HTERT RPE-1 (cell line): ENCODE measurements around the gene PRIMPOL.
"Not testable (repeated sequence)": the region's sequence is repeated elsewhere in the genome, so short reads cannot be mapped to it uniquely, and the experiment has no call there.

Experiments used
- in situ Hi-C: fragments of 300-500 bp; cut with MboI; formaldehyde crosslinking; loops from 4 replicates; pipeline ENCODE4 v1.14.3; 2020; ENCODE audit warnings: low sequenced_read_pairs

Gene PRIMPOL

DNA sequence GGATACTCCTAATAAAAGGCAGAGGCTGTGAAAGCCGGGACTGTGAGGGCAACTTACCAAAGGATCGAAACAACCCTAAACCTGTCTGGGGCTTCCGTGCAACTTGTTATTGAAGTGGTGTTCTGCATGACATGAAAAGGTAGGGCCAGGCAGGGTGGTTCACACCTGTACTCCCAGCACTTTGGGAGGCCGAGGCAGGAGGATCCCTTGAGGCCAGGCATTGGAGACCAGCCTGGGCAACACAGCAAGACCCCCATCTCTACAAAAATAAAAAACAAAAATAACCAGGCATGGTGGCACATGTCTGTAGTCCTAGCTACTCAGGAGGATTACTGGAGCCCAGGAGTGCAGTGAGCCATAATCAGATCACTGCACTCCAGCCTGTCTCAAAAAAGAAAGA, 12.6 kb upstream of the PRIMPOL start:
- in situ Hi-C loops, result no loop called here

DNA sequence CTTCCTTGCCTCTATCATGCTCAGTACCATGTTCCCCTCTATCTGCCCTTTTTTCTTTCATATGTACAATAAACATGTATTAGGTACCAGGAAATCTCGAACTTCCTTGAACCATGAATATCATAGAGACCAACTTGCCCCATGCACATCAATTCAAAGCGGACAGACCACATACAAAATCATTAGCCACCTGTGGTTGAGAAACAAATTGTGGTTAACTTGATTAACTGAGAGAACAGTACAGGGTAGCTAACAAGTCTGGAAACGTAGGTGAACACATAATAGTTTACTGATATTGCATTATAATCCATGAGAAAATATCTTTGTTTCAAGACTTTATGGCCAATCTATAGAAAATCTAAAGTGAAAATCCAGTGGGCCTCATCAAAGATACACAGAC, 8.5 kb upstream of the PRIMPOL start:
- in situ Hi-C loops, result no loop called here

DNA sequence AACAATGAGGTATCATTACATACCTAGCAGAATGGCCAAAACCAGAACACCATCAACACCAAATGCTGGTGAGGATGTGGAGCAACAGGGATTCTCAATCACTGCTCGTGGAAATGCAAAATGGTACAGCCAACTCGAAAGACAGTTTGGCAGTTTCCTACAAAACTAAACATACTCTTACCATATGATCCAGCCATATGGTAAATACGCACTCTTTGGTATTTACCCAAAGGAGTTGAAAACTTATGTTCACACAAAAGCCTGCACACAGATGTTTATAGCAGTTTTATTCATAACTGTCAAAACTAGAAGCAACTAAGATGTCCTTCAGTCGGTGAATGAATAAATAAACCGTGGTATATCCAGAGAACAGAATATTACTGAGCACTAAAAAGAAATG, 8.1 kb upstream of the PRIMPOL start:
- in situ Hi-C loops, result no loop called here

DNA sequence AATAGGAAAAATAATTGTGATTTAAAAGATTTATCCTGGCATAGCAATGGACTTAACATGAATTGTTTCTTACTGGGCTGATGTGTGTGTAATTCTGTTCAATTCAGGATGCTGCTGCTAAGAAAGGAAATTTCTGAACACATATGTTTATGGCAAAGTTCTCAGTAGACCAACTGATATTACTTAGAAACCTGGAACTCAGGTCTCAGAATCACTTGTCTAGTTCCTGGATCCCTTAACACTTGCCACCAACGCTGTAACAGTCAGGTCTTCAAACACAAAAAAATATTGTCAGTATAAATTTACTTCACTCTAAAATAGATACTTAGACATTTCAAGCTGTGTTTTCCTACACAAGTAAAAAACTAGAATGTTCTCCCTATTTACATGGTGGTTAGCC, 5.8 kb upstream of the PRIMPOL start:
- in situ Hi-C loops, result no loop called here

DNA sequence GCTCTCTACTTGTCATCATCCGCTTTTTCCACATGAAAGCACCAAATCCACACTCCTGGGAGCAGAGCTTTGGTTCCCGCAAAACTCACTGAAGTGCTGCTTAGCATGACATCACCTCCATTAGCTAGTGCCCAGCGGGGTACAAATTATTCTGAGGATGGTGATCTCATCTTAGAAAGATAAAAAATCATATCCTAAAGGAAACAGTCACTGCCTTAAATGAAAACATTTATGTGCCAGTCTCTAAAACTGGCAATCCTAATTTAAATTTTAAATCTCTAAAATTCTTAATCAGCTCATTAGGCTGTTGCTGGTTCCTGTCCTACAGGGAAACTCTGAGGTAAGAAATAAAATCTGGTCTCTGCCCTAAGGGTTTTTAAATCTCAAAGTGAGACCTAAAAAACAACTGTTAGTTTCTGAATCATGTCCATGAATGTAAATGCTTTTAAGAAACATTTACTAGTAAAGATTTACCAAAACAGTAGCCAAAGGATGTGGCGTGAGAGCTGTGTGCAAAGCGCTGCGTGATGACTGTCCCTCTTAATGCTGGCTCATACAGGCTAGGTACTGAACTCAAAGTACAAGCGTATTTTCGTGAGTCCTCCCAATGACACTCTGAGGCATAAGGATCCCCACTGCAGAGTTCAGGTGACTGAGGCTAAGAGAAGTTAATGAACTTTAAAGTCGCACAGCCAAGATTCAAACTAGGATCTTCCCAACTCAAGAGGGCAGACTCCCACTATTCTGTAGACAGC, 4.8 kb upstream of the PRIMPOL start:
- in situ Hi-C loops, result no loop called here

DNA sequence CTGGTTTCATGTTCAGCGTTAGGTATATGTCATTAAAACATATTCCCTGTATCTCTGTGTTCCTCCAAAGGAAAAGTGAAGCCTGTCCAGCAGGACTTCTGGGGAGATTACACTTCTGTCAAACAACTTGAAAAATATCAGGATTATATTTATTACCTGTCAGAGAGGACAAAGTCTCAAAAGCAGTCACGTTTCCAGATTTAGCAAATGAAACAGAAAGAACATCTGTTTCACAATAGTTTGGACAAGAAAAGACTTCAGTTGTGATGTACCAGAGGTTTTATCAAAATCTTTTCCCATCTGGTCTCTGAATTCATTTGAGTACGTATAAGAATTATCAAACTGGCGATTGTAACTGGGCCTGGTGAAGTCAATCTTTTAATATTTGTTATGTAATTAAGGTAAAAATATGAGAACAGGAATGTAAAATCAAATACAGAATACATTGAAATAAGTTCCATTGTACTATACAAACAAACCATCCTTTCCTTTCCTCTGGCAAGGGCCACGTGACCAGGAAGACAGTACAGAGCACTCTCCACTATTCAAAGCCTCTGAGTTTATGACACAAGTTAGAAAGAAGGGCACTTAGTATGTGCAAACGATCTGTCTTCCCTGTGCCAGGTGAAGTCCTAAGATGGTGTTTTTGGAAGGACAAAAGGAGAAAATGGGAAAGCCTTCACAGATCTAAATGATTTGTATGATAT, 3.5 kb upstream of the PRIMPOL start:
- in situ Hi-C loops, result no loop called here

DNA sequence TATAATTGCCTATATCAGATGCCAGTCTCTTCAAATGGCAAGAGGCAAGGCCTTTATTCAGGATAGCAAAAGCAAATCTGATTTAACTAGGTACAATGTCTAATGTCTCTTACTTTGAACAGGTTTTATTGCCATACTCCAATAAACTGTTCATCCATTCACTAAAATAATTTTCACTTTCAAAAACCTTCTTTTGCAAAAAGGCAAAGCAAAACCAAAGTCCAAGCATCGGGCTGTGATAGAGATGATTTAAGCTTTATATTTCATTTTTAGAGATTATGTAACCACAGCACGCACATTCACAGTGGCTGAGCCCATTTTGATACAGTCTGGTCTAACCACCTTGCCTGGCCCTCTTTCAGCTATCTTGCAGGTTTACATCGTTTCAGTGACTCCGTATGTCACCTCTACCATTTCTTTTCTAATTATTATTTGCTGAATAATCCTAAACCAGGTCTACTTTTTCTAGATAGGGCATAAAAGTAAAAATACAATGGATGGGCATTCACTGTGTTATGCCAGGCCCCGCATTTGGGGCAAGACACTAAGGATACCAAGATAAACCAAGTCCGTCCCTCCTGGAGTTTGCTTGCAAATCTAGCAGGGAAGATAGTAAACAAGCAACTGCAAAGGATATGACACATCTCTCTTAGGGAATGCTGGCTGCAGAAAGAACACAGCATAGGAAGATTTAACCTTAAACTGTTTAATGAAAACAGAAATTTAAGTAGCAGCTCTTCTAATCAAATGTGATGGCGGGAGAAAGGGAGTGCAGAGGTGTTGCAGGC, 2.1 kb upstream of the PRIMPOL start:
- in situ Hi-C loops, result no loop called here

DNA sequence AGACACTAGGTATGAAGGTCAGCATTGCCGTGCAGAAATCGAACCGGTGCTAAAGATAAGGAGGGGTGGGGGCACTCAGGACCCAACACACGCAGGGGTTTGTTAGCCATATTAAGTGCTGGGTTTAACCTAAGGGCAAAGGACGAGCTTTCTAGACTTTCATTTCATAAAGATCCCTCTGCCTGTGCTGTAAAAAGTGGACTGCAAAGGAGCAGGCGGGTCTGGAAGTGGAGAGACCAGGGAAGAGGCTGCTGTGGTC, 1.6 kb upstream of the PRIMPOL start:
- in situ Hi-C loops, result no loop called here

DNA sequence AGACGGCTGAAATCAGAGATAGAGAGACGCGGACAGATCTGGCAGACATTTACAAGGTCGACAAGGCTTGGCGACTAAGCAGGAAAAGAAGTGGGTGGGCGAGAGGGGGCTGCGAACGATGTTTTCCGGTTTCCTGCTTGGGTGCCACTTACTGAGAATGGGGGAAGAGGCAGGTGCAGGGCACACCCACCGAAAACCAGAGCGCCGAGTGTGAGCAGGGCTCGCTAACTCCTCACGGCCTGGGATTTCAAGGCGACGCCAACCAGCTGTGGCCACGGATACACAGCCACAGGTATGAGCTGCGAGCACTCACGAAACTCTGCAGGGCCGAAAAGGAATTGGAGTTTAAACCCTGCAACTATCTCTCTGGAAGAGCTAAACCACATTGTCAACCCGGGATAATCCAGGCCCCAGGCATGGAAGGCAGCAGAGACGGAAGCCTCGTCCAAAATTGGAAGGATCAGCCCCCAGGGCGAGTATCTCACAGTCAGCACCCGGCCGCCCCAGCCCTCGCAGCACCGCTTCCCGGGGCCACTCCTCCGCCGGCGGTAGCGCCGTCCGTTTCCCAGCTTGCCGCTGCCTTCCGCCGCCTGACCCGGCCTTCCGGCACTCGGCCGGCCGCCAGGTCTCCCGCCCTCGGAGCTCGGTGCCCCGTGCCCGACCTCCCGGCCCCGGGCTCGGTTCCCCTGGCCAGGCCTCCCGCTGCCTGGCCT, 1.1 kb upstream of the PRIMPOL start:
- in situ Hi-C loops, result no loop called here

DNA sequence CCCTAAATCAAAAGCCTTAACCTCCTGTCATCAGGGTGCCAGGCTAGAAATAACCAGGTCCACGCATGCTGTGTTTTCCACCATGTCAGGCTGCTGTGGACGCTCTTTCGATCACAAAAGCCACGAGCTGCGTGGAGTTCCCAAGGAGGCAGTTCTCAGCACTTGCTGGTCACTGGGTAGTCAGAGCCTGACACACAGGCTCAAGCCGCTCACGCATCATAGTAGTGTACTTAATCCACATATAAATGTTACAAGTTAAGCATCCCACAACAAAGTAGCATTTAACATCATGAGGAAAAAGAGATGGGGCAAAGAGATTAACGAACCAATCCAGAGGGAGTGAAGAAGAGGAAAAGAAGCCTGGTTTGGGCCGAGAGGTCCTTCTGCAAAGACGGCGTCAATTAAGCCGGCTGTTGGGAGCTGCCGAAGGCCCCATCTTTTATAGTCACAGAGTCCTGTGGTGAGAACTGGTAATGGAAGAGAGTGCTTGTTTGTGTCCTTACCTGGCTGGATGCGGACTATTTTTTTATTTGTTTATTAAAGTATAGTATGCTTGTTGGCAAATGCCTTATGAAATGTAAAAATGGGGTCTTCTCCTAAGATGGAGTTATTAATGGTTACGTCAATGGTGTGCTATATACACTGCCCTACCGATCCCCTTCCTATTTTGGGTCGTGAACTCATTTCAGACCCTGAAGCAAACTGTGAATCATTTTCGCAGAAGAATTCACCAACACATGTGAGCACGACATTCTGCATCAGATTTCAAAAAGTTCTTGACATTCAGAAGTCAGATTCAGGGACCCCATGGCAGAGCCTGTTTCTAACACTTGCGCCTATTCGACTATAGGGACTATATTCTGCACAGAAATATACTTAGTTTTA, 675 bp downstream of the PRIMPOL start:
- in situ Hi-C loops, result no loop called here

DNA sequence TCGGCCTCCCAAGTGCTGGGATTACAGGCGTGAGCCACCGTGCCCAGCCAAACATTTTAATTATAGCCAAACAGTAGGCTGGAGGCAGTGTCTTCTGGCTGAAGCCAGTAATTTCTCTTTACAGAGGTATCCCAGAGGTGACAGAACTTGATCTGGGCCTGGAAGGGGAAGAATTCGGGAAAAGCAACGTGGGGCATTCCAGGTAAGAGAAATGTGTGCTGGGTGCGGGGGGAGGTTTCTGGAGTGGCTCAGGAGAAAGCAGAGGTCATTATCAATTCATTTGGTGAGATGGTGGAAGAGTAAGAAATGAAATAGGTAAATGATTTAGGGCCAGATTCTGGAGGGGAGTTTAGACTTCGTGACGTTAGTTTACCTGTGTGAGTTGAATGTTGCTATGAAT, 2.4 kb downstream of the PRIMPOL start:
- in situ Hi-C loops, result no loop called here

DNA sequence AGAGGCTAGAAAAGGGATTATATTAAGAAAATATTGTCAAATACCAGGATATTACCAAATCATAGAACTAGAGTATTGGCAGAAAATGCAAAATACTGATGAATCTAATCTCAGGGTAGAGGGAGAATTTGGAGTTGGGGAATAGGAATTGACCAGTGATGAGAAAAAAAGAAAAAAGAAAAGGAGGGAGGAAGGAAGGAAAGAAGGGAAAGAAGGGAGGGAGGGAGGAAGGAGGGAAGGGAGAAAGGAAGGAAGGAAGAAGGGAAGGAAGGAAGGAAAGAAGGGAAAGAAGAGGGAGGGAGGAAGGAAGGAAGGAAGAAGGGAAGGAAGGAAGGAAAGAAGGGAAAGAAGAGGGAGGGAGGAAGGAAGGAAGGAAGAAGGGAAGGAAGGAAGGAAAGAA, 3.1 kb downstream of the PRIMPOL start:
- in situ Hi-C loops, result not testable (repeated sequence)

DNA sequence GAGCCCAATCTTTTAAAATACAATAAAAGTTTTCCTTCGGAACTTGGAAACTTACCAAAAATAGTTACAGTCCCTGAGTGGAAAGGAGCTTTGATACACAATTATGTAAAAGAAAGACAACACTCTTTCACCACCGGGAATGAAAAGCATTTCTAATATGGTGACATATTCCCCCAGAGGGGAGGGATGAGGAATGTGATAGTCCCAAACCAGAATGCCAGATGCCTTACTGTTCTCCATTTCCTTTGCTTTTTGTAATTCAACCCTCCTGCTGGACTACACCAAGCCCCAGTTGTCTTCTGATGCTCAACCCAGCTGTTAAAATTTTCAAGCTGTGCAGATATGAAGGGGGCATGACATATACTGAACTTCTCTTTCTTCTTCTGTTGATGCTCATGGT, 4.1 kb downstream of the PRIMPOL start:
- in situ Hi-C loops, result no loop called here

DNA sequence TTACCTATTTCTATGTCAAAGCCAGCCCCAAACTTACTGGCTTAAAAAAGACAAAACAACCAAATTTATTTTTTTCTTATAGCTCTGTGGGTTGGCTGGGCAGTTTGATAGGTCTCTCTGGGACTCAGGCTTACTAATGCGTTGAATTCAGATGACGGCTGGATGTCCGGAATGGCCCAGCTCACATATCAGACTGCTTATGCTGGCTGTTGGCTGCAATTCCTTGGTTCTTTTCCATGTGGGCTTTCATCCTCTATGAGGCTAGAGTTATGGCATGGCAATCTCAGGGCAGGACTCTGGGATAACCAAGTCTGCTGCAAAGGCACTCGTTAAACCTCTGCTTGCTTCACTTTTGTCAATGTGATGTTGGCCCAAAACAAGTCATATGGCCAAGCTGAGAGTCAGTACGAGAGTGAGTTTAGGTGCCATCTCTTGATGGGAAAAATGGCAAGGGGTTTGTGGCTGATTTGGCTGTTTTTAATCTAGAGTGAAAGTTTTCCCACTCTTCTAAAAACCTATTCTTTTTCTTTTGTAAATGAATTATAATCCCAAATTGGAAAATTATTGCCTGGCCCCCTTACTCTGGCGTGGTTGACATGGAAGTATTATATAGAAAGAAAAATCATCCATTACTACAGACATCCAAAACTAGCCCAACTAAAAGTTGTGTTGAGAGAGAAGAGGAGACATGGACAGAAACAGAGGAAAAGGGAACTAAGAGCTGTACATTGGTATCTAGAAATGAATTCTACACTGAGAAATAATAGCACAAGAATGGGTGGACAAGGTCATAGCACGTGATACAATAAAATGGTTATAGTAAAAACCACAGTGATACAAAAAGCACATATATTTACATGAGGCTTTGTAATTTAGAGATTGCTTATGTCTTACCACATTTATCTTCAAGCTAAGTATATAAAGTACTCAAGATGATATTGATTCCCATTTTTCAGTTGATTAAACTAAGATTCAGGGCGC, 6.6 kb downstream of the PRIMPOL start:
- in situ Hi-C loops, result no loop called here

DNA sequence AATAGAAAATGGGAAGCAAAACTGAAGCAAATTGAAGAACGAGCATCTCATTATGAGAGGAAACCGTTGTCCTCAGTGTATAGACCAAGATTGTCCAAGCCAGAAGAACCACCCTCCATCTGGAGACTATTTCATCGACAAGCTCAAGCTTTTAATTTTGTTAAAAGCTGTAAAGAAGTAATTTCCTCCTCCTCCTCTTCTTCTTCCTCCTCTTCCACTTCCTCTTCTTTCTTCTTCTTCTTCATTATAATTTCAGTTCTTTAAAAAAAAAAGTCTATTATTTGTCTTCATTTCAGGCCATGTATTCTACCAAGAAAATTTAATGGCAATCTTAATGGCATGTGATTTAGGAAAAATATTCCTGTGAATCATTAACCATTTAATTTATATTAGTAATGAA, 7.6 kb downstream of the PRIMPOL start:
- in situ Hi-C loops, result no loop called here

DNA sequence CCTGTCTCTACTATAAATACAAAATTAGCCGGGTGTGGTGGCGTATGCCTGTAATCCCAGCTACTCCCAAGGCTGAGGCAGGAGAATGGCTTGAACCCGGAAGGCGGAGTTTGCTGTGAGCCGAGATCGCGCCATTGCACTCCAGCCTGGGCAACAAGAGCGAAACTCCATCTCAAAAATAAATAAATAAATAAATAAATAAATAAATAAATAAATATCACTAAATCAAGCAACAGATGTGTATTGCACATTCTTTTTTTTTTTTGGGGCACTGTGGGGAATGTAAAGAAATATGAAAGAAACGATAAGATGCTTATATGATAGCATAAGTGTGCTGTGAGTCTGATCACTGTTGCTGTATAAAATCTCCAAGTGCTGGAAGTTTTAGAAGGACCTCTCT, 8.3 kb downstream of the PRIMPOL start:
- in situ Hi-C loops, result not testable (repeated sequence)

DNA sequence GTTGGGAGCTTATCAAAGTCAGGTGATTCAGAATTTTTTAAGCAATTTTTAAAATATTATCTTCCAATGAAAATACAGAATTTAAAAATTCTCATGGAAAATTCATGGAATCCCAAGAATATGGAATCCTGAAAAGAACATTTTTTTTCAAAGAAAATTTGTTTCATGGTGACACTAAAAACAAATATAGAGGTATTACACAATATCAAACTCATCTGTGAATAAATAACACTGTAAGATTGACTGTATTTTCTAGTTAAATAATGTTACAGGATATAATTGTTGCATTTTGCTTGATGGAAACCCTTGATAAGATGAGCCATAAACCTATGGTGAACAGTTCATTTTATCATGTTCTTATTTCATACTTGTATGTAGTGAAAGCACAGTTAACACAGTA, 11.4 kb downstream of the PRIMPOL start:
- in situ Hi-C loops, result no loop called here

DNA sequence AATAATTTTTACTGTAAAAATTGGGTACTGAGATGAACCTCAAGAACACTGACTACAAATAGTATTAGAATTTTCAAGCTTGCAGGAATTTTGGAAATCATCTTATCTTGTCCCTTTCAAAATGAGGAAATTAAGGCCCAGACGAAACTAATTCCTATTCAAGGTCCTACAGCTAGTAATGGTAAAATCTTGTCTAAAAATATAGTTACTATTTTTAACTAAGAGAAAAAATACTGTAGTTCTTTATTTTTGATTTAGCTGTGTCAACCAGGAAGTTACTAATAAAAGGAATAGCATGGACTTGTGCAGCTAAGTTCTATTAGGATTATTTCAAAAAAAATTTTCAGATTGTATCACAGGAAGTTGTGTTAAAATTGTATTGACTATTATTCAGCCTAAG, 12.7 kb downstream of the PRIMPOL start:
- in situ Hi-C loops, result no loop called here

DNA sequence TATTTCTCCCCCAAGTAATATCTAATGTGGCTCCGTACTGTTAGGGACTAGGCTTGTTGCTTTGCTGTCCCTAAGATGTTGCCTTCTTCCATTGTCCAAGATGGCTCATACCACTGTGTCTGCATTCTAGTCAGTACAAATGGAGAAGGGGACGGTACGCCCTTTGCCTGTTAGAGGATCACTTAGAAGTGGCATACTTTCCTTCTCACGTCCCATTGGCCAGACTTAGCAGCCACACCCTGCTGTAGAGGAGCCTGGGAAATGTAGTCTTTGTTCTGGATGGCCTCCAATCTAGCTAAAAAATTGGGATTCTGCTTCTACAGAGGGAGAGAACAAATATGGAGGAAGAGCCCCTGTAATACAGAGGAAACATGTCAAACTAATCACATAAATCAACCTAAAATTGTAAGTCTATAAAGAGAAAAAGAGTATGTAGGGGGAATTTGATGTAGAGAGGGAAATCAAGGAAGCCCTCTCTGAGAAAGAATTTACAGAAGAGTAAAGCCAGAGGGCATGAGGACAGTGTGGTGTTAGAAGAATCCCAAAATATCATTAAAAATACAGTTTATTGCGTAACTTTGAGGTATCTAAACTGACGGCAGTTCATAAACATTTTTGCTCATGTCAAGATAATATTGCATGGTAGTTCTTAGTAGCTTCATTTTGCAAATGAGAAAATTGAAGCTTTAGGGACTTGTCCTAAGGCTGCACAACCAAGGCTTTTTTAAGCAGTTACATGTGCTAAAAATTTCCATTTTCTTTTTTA, 15.1 kb downstream of the PRIMPOL start:
- in situ Hi-C loops, result no loop called here
